HG02759 (cell line): ENCODE measurements around the gene CRYBG3.

Experiments
- ATAC-seq: cut with Tn5 transposase; IDR thresholded peaks from one replicate; pipeline ENCODE4 v1.9.1; 2021; ENCODE audit warnings: mild to moderate bottlenecking, moderate library complexity; ENCODE audit not compliant: unreplicated experiment

CRYBG3 gene

GRCh38 chr3:97939401-97939800, 117.6 kb downstream of the CRYBG3 start:
- no peak for ATAC-seq

- ATAC-seq = no peak
Measured at GRCh38 chr3:97940034-97940433, 118.2 kb downstream of the CRYBG3 start.

- no peak for ATAC-seq
Measured at GRCh38 chr3:97942801-97943546, 121.2 kb downstream of the CRYBG3 start.

- ATAC-seq = no peak
Measured at GRCh38 chr3:97948351-97949109, 126.7 kb downstream of the CRYBG3 start.

GRCh38 chr3:97949110-97949485, 127.3 kb downstream of the CRYBG3 start:
- ATAC-seq = no peak

- ATAC-seq = no peak
Measured at GRCh38 chr3:97949743-97950142, 127.9 kb downstream of the CRYBG3 start.

- ATAC-seq = no peak
Measured at GRCh38 chr3:97950360-97950759, 128.5 kb downstream of the CRYBG3 start.

GRCh38 chr3:97952280-97952679, 130.5 kb downstream of the CRYBG3 start:
- no peak for ATAC-seq

GRCh38 chr3:97952872-97953271, 131.1 kb downstream of the CRYBG3 start:
- no peak for ATAC-seq

- ATAC-seq = peak; percentile 58
Measured at GRCh38 chr3:97954228-97954827, 132.5 kb downstream of the CRYBG3 start.

- ATAC-seq = no peak
Measured at GRCh38 chr3:97956051-97956450, 134.2 kb downstream of the CRYBG3 start.

GRCh38 chr3:97957617-97958311, 136.0 kb downstream of the CRYBG3 start:
- no peak for ATAC-seq

- ATAC-seq = no peak
Measured at GRCh38 chr3:97958396-97958795, 136.6 kb downstream of the CRYBG3 start.

GRCh38 chr3:97958796-97959195, 137.0 kb downstream of the CRYBG3 start:
- no peak for ATAC-seq

- ATAC-seq = no peak
Measured at GRCh38 chr3:97959872-97960271, 138.1 kb downstream of the CRYBG3 start.

- ATAC-seq = no peak
Measured at GRCh38 chr3:97960551-97960950, 138.7 kb downstream of the CRYBG3 start.

- ATAC-seq = no peak
Measured at GRCh38 chr3:97960993-97961766, 139.4 kb downstream of the CRYBG3 start.

- no peak for ATAC-seq
Measured at GRCh38 chr3:97967966-97968365, 146.2 kb downstream of the CRYBG3 start.

GRCh38 chr3:97968376-97968775, 146.6 kb downstream of the CRYBG3 start:
- no peak for ATAC-seq

- no peak for ATAC-seq
Measured at GRCh38 chr3:97969541-97969940, 147.7 kb downstream of the CRYBG3 start.

- ATAC-seq = no peak
Measured at GRCh38 chr3:97970156-97970555, 148.3 kb downstream of the CRYBG3 start.
